ENCODE measurements around the gene TMEM186.
"Not testable (repeated sequence)": the region's sequence is repeated elsewhere in the genome, so short reads cannot be mapped to it uniquely, and the experiment has no call there.

TMEM186 gene, protein sequence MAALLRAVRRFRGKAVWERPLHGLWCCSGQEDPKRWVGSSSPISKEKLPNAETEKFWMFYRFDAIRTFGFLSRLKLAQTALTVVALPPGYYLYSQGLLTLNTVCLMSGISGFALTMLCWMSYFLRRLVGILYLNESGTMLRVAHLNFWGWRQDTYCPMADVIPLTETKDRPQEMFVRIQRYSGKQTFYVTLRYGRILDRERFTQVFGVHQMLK

GRCh38 chr16:8797364-8798173 is at the start of gene TMEM186, which contains the start of gene PMM2:
Gene TMEM186 (minus strand): TSS chr16:8797639. CDS start chr16:8797614, 25 bp downstream.
Gene PMM2 (plus strand): TSS chr16:8797839. CDS start chr16:8797883, 44 bp downstream.
- DNase-seq, result peak; percentile 88

DNA sequence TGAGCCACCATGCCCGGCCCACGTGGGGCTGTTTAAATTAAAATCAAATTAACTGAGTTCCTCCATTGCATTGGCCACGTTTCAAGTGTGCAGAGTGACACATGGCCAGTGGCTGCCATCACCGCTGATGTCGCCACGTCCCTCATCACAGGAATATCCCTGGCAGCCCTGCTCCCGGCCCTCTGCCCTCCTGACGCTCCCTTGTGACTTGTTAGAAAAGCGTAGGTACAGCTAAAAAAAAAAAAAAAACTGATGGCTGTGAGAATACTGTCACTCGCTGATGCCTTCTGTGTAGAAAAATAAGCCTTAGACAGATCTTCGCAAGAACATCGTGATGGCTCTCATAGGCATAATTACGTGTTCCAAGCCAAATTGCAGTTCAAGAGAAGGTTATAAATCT is 49.7 kb upstream of the TMEM186 start:
- no peak for DNase-seq

- DNase-seq, result no peak
Observed at GRCh38 chr16:8846401-8846932, 49.0 kb upstream of the TMEM186 start.

GRCh38 chr16:8845699-8846298 is 48.4 kb upstream of the TMEM186 start:
- DNase-seq, result no peak

- DNase-seq, result not testable (repeated sequence)
Observed at GRCh38 chr16:8843296-8843695, 45.9 kb upstream of the TMEM186 start.

GRCh38 chr16:8842016-8842415 is 44.6 kb upstream of the TMEM186 start:
- not testable (repeated sequence) for DNase-seq

GRCh38 chr16:8837594-8837993 is 40.2 kb upstream of the TMEM186 start:
- DNase-seq, result not testable (repeated sequence)

DNA sequence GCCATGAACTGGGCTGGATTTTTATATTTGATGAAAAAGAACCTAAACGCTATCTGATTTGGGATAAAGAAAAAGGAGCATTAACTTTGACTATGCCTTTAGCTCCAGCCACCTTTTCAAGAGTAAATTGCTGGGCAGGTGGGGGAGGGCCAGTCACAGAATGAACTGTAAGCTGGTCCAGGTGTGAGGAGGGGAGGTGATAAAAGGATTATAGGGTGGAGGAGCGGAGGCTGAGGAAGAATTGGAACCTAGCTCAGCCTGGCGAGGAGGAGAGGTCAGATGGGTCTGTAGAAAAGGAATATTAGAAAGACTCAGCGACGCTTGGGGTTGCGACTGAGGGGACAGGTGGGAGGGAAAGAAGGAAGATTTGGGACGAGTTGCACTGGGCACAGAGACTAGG is 39.4 kb upstream of the TMEM186 start:
- DNase-seq, result not testable (repeated sequence)

DNA sequence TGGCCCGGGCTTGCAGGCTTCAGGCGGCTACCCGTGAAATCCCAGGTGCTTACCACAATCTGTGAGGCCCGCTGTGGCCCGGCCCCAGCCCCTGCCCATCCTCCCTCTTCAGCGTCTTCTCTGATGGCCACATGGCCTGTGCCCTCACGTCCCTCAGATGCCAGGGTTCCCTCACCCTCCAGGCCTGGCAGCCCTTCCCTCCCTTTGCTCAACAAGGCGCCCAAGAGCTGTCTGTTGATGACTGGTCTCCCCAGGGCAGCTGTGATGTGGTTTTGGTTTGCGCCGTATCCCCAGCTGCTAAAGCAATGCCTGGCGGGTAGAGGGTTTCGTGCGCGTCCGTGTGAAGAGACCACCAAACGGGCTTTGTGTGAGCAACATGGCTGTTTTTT is 35.3 kb upstream of the TMEM186 start:
- no peak for DNase-seq

- DNase-seq, result no peak
Observed at GRCh38 chr16:8831871-8832716, 34.7 kb upstream of the TMEM186 start.

GRCh38 chr16:8831450-8831849 is 34.0 kb upstream of the TMEM186 start:
- DNase-seq, result no peak

DNA sequence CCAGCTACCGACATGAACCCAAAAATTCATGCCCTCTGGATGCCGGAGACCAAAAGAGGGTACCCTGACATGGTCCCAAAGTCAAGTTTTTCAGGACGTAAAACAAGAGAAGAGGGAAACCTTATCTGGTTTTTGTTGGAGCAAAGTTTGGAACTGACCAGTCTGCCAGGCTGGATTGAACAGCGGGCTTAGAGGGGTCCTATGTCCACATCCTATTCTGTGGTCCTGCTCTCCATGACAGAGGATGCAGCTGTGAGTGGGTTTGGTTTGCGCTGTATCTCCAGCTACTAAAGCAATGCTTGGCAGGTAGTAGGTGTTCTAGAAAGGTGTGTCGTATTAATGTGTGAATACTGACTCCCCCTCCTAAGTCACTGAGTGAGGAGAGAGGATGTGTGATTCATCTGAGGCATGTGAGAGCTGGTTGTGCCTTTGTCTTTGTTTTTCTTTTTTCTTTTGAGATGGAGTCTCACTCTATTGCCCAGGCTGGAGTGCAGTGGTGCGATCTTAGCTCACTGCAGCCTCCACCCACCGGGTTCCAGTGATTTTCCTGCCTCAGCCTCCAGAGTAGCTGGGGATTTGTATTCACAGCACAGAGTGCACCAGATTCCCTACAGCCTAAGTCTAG is 31.2 kb upstream of the TMEM186 start:
- no peak for DNase-seq

GRCh38 chr16:8826278-8826879 is 28.9 kb upstream of the TMEM186 start:
- DNase-seq, result no peak

GRCh38 chr16:8822403-8822802 is 25.0 kb upstream of the TMEM186 start:
- DNase-seq, result no peak

DNA sequence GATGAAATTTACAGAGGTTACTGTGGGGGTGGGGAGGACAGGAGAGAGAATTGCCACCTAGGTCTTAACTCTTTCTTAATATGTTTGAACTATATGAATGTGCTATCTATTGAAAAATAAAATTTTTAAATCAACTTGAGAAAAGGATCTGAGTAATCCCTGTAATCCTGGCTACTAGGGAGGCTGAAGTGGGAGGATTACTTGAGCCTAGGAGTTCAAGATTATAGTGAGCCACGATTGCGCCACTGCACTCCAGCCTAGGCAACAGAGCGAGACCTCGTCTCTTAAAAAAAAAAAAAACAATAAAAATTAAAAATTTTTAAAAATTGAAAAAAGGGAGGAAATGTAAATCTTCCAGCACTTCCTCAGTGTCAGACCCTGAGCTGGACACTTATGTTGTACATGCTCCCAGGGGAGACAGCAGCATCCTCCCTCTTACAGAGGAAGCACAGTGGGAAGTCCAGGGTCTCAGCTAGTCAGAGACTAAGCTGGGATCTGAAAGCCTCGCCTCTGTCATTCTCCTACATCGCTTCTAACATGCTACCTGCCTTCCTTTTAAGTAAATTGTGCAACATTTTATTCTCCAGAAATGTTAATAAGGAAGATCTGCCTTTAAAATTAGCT is 22.1 kb upstream of the TMEM186 start:
- no peak for DNase-seq

- no peak for DNase-seq
Observed at GRCh38 chr16:8818504-8819270, 21.2 kb upstream of the TMEM186 start.

GRCh38 chr16:8816967-8817655 is 19.7 kb upstream of the TMEM186 start:
- no peak for DNase-seq

DNA sequence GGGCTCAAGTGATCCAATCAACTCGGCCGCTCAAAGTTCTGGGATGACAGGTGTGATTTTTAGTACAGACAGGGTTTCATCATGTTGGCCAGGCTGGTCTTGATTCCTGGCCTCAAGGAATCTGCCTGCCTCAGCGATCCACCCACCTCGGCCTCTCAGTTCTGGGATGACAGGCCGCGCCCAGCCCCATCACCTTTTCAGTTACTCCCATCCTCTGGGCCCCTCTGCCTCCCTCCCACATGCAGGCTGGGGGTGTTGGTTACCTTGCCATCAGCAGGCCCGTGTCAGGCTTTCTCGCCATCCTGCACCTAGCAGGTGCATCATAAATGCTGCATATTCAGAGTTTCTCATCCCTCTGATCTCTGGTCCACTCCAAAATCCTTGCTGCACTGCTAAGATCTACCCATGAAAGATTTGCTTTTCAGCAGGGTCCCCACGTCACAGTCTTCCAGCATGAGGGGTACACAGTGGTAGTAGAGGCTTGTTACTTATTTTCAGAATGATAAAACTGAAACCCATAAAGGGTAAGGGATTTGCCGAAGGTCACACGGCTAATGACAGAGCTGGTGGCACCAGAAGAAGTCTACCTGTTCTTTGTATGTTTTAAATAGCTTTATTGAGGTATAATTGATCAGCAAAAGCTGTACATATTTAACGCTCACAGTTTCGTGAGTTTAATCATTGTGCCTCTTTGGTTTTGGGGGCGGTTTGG is 16.8 kb upstream of the TMEM186 start:
- DNase-seq, result no peak

DNA sequence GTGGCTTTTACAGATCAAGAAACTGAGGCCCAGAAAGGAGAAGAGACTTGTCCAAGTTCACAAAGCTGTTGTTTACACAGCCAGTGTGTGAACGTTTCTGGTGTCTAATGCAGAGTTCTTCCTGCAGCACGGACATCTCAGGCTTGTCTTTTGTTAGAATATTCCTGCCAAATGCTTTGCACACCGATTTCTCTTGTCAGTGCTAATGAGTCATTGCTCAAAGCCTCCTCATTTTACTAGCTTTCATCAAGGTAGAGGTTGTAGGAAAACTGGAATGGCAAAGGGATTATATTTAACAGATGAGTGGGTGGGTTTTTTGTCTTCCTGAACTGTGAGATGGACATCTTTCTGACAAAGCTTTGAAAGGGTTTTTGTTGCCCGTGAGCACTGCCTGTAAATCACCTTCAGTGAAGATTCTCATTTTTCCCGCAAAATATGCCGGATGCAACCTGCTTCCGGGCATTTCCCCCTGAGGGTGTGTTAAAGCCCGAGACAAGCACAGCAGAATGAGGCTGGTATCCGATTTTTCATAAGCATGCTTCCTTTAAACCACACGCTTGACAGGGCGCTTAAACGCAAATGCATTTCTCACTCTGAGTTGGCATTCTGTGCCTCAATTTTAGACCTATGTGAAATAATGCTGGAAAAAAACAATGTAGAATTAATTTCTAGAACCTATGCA is 14.9 kb upstream of the TMEM186 start:
- no peak for DNase-seq
